Measurements from ENCODE around the gene RELN.

- TF ChIP-seq POLR2AphosphoS5 (IDR thresholded peaks at IDR 0.05) = no peak
- no peak for TF ChIP-seq CTCF (IDR thresholded peaks at IDR 0.05 in 8 of 11, conservative IDR thresholded peaks at IDR 0.05 in 3 of 11)
Measured at GRCh38 chr7:103712991-103713778, 276.3 kb downstream of the RELN start.

Data from spleen (tissue), 7 donors.